Measurements from ENCODE around the gene LSM6. TPM values are rescaled to one million over a fixed set of nuclear protein-coding genes. Genes with fewer than 3 reads are reported as not detected.

Gene LSM6
- polyA plus RNA-seq, 3 donors from 2014 or later: 39.8 to 49.4 (median 49.3) TPM

Other genes with a start within 250 kb of the LSM6 start
- gene ZNF827, start 236.9 kb upstream of the LSM6 start, polyA plus RNA-seq: 1 to 10 TPM; 1.5 to 4.6 (median 1.7) TPM
- gene REELD1, start 38.8 kb downstream of the LSM6 start, polyA plus RNA-seq: not detected